Cardiac septum (tissue), 1 donor: ENCODE data around the gene TBRG4. TPM values are rescaled to one million over a fixed set of nuclear protein-coding genes. Genes with fewer than 3 reads are reported as not detected.
A peak's percentile ranks its signal among the peaks of the same experiment; 100 is the strongest.
"Not testable (repeated sequence)": the region's sequence is repeated elsewhere in the genome, so short reads cannot be mapped to it uniquely, and the experiment has no call there.

ENCODE experiments used
- DNase-seq: peaks from one replicate; pipeline ENCODE4 v3.0.0-alpha.2; 2020; ENCODE audit warnings: low spot score
- intact Hi-C: fragments of 100-400 bp; cut with DNase I; formaldehyde crosslinking; loops from one replicate; pipeline ENCODE4 v1.14.0; 2022
- total RNA-seq: library from RNA; stranded (reverse); fragmentation: NEBNext Ultra II Directional; extraction: Animal tissue kit (Norgen Biotek cat#: 25700); gene quantifications from one replicate; pipeline ENCODE4 v1.2.1, GENCODE V29; 2021
- donor health status: DM: no; HTN: no; CAD: no.

Gene TBRG4
- total RNA-seq, 1 donor from 2014 or later, result 61.4 TPM

GRCh38 chr7:45123913-45124710 lies 12.6 kb upstream of the TBRG4 start:
- intact Hi-C loops, result no loop called here
- no peak for DNase-seq

DNA sequence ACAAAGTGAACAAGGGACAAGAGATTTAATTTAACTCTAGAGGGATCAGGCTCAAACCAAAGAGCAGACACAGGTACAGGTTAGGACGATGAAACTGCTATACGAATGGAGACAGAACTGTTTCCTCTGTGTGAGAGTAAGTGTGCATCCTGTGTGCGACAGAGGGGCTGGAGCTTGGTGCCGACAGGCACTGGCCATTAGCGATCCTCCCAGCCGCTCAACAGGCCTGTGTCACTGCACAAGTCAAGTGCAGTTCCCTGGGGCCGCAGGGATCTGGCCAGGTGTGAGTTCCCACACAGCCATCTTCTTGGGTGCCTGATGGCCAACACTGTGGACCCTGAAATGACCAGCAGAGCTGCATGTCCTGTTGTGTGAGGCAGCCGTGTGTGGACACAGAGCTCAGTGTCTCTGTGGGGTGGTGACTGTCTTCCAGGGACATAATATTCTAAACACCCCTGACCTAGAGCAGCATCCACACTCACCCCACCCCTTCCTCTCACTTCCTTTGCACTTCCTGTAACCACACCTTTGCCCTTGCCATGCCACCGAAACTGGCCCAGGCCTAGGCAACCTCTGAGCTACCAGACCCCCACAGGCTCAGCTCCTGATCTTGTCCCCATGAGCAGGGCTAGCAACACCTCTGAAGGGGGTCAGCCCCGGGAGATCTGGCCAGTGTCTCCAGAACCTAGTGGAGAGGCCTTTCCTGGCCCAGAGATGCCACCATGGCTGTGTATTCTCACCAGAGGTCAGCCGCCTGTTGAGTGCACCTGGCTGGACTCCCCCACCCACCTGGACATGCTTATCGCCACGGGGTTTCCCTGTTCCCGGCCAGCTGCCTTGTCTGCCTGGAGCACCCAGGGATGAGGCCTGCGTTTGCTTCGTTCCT lies 11.7 kb upstream of the TBRG4 start:
- intact Hi-C loops, result no loop called here

DNA sequence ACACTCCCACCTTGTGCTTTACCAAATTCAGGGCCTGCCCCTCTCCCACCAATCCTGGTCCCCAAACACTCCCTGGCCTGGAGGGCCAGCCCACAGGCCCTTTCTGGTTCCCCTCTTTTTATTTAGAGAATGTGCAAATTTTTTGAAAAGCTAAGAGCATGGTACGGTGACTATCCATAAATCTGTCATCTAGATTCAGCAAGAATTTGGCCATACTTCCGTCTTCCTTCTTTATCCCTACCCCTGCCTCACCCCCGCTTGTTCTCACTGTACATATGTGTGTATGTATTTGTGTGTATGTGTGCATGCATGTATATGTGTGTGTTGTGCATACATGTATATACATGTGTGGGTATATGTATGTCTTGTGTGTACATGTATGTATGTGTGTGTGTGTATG lies 8.1 kb upstream of the TBRG4 start:
- intact Hi-C loops, result no loop called here
- DNase-seq, result no peak

More for the DNA sequence above, 11.7 kb upstream of the TBRG4 start:
- DNase-seq, result no peak

GRCh38 chr7:45118889-45119331 lies 7.4 kb upstream of the TBRG4 start:
- peak; percentile 68 for DNase-seq
- intact Hi-C loops, result no loop called here

GRCh38 chr7:45118292-45118691 lies 6.8 kb upstream of the TBRG4 start:
- DNase-seq, result peak; percentile 27
- intact Hi-C loops, result no loop called here

GRCh38 chr7:45117582-45117981 lies 6.1 kb upstream of the TBRG4 start:
- intact Hi-C loops, result no loop called here
- peak; percentile 47 for DNase-seq

DNA sequence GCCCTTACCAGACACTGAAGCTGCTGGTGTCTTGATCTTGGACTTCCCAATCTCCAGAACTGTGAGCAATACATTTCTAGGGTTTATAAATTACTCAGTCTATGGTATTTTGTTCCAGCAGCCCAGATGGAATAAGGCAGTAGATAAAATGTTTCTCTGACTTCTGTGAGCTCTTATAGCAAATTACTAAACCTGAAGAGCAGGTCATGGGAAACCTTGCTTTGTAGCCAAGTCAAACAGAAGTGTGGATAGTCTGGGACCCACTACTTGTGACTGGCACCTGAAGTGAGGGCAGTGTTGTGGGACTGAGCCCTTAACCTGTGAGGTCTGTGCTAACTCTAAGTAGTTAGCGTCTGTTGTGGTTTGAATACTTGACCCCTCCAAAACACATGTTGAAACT lies 4.6 kb upstream of the TBRG4 start:
- intact Hi-C loops, result no loop called here
- DNase-seq, result no peak

- DNase-seq, result no peak
- intact Hi-C loops, result no loop called here
Observed at GRCh38 chr7:45114926-45115325, 3.4 kb upstream of the TBRG4 start.

DNA sequence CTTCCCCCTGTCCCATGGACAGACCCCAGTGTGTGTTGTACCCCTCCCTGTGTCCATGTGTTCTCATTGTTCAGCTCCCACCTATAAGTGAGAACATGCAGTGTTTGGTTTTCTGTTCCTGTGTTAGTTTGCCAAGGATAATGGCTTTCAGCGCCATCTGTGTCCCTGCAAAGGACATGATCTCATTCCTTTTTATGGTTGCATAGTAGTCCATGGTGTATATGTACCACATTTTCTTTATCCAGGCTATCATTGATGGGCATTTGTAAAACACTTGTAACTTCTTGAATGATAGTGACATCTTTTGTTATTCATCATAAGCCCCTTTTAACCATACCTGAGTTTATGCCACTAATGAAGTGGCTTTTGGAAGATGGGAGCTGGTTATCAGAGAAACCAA lies 2.8 kb upstream of the TBRG4 start:
- intact Hi-C loops, DNase-seq: not testable (repeated sequence)

DNA sequence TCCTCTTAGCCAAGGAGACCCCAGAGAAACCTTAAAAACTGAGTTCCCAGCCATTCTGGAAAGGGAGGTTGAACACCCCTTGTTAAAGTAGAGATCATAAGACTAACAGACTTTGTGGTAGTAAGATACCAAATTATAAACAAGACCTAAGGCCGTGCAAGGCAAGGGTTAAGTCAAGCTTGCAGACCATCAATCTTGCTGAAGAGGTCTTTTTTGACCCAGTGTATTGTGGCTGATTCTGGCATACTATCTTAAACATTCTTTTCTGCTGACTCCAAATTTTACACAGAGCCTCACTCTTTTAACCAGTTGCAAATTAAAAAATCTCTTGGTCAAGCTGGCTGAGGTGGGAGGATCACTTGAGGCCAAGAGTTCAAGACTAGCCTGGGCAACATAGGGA lies 1.2 kb upstream of the TBRG4 start:
- no peak for DNase-seq
- intact Hi-C loops, result no loop called here

DNA sequence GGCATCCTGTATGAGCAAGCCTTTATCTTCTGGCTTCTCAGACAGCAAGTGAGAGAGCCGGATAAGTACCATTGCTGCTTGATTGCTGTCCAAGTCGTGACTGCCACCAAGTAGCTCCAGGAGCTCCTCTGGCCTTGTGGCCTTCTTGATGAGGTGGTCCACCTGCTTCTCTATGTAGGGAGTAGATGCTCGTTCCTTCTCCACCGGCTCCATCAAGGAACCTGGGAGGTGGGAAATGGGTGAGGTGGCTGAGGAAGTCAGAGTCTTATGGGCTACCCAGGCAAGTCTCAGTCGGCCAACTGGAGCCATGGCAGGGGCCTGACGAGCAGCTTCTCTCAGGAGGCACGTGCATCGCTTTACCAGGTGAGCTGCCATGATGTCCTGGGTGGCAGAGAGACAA lies 2.6 kb downstream of the TBRG4 start:
- intact Hi-C loops, result no loop called here
- no peak for DNase-seq

- intact Hi-C loops, result no loop called here
Observed at GRCh38 chr7:45107356-45107755, 4.1 kb downstream of the TBRG4 start.

GRCh38 chr7:45106820-45107219 lies 4.7 kb downstream of the TBRG4 start:
- intact Hi-C loops, result no loop called here
- DNase-seq, result no peak

More at GRCh38 chr7:45107356-45107755, 4.1 kb downstream of the TBRG4 start:
- no peak for DNase-seq

DNA sequence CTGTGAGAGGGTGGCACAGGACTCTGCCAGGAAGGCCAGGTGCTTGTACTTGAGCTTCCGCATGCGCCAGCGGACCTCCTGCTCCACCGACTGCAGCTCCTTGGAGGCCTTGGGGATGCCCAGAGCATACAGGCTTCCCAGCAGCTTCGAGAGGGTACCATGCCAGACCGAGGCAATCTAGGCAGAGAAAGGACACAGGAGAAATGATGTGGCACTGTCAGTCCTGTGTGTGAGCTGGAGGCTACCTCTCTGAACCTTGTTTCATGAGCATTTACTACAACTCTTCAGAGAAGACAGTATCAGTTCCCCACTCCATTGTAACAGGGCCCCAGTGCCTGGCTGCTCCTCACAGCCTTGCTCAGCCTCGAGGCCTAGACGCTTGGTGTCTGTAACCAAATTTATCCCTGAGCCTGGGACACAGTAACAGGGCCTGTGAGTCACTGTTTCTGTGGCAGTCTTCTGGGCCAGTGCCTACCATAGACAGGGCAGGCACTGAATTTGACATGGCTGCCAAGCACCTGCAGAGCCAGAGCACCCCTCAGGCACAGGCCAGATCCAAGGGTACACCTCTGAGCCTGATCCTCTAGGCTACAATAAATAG lies 5.8 kb downstream of the TBRG4 start:
- no peak for DNase-seq
- intact Hi-C loops, result no loop called here

DNA sequence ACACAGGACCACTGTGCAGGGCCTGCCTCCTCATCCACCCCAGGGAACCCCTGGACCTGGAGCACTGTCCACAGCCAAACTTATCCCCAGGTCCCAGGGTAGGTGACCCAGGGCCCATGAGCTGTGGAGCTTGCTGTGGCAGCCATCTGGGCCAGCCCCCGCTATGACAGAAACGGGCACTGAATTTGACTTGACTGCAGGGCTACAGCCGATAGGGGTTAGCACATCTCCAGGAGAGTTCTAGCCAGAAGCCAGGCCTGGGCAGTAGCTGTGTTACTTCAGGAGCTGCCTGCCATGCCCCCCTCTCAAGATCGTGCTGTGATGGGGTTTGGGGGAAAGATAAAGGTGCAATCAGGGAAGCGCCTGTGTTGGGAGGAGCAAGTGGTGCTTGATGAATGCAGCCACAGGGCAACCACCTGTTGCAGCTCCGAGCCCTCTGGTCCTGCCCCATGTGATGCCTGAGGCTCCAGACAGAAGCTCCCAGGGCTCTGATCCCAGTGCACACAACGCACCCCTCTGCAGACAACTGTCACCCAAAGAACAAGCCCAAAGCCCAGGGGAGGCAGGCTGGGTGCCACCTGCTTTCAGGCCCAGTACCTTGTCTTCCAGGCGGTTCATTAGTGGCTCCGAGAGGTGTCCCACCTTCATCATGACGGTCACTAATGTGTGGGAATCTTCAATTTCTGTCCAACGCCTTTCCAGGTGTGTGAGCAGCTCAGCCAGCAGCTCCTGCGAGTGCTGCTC lies 6.5 kb downstream of the TBRG4 start:
- DNase-seq, result no peak
- intact Hi-C loops, result no loop called here

DNA sequence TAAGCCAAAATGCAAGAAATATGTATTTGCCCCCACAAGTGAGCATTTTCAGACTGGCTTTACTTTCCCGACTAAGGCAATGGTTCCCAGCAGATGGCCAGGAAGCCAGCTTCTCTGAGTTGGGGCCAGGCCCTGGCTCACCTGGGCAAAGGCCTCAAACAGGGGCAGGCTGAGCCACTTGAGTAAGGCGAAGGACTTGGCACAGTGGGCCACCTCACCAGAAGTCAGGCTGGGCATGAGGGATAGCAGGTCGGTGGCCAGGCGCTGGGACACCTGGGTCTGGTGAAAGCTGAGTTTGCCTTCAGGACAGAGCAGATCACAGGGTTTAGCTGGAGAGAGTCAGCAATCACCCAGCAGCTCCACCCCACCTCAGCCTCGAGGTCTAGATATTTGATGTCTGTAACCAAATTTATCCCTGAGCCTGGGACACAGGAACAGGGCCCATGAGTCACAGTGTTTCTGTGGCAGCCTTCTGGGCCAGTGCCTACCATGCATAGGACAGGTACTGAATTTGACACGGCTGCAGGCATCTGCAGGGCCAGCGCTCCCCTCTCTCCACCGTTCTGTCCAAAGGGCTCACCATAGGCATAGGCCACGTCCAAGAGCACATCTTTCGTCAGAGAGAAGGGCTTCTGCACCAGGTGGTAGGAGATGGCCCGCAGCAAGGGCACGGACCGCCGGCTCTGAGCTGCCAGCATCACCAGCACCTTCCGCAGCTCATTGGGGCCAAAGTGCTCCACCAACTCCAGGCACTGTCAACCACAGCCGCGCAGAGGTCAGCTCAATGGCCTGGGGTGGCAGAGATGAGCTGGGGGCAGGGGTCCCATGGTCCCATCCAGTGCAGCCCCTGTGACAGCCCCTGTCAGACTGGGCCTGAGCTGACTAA lies 7.3 kb downstream of the TBRG4 start:
- no peak for DNase-seq
- intact Hi-C loops, result no loop called here

DNA sequence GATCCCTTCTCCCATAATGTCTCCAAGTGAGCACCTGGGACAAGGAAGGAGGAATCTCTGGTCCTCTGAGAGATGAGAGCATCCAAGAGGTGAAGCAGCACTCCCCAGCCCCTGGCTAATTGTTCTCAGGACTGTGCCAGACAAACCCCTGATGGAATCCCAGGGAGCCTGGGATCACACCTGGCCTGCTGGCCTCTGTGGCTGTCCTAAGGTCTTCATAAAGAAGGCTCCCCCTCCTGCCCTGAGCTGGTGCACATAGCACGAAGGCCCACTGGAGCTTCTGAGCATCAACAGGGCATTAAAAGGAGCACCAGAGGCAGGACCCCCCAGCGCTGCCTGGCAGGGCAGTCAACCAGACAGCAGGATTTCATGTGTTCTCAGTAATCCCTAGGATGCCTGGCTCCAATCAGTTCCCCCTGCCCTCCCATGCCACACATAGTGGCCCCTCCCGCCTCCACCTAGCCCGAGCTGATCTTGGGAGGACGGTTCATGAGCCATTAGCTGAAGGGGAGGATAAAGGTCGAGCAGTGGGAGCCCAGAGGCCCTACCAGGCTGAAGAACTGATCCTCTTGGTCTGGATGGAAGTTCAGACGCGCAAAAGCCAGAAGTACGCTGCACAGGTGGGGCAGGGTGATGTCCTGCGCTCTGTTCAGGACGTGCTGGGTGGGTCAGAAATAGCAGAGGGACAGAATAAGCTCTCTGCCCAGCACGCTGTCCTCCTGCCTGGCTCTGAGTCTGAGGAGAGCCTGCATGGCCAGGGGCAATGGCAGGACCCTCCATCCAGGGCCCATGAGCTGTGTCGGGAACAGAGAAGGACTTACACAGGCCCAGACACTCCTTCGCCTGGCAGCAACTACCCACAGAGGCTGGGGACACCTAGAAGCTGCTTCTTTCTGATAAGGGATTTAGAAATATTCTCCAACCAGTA lies 8.4 kb downstream of the TBRG4 start:
- no peak for DNase-seq
- intact Hi-C loops, result no loop called here

DNA sequence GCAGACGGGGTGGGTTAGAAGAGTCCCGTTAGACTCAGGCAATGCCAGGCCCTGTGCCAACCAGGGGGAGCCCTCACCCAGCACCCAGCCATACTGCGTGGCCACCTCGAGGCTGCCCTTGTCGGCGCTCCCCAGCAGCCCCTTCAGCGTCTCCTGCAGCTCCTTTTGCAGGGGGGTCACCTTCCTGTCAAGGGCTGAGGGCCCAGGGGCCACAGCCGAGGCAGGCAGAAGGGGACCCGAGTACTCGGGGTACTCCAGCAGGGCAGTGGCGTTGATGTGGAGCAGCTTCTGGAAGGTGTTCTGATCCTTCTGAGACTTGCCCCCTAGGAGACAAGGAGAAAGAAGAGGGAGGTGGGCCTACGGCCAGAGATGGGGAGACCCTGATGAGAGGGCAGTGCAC lies 9.7 kb downstream of the TBRG4 start:
- no peak for DNase-seq
- intact Hi-C loops, result no loop called here
